COR-L47 (cell line): Measurements from ENCODE around the gene EIF1B.

ENCODE experiments used
- DNase-seq: peaks from one replicate; lab custom pipeline; 2025; lab: John Stamatoyannopoulos, UW

Gene EIF1B

DNA sequence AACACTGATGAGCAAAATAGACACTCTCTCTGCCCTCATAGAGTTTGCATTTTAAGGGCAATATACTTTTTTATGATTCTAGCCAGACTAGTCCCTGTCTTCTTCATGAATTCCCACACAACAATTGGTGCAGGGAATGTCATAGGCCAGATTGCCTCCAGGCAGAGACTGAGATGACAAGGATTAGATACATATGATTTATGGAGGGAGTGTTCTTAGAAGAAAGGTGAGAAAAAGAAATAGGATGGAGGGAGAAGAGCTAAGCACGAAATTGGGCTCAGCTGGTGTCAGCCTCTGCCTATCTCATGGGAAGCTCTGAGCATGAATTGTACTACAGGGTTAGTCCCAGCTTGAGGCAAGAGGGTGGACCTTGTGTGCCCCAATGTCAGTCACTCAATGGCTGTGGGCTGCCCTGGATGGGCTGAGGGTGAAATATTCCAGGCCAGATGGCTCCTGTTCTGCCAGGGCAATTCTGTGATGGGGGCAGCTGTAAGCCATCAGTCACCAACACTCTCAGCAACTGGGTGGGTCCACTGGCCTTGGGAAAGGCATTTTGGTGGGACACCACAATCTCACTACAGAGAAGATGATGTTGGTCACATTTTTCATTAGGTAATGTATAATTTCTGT, 31.1 kb downstream of the EIF1B start:
- DNase-seq, result no peak

DNA sequence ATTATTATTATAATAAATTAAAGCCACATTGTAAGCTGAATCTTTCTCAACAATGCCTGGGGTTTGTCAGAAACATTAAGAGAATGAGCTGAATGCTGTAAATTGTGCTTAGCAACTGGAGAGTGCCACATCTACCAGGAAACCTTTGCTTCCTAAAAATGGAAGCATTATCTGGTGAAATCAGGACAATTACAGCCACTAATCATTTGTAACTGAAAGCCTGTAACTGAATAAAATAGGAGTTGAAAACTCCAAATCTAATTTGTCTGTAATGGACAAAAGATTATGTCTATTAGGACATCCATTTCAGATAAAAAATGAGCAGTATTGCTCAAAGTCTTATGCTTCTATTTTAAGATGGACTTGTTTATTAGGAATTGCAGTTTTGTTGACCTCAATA, 32.2 kb downstream of the EIF1B start:
- DNase-seq, result no peak

DNA sequence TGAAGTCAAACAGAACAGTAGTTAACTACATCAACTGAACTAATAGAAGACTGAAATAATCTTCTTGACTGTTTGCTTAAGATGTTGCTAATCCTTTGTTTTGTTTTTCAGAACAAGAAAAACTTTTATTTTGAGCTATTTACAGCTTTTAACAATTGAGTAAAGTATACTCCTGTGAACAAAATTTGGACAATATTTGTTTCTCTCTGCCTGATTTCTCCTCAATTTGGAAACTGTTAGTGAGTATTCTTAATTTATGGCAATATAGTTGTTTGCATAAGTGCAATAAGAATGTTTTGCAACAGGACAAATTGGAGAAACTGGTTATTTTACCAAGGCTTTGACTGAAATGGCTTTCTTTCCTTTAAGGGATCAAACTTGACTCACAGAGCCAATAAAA, 41.0 kb downstream of the EIF1B start:
- DNase-seq, result no peak

GRCh38 chr3:40355410-40355809, 45.9 kb downstream of the EIF1B start:
- DNase-seq, result no peak

DNA sequence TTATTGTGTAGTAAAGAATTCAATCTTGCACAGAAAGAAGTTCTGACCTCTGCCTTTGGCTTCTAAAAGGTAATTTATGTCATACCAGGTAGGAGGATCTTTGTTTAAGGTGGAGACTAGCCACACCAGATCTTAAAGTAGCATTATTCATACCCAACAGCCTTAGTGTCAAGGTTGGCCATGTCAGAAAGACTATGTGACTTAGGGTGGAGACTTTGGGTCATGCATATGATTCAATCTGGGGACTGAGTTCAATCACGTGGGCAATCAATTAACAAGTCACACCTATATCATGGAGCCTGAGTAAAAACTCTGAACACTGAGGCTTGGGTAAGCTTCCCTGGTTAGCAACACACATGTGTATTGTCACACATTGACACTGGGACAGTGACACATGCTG, 48.9 kb downstream of the EIF1B start:
- DNase-seq, result no peak
